WTC11 (cell line): ENCODE data around the gene FAM171A1. TPM values are rescaled to one million over a fixed set of nuclear protein-coding genes. Genes with fewer than 3 reads are reported as not detected.

Source experiments
- ATAC-seq: fragments of 200-7000 bp; cut with Tn5 transposase; 2 replicates; pipeline ENCODE4 v1.10.0; 2021; ENCODE audit warnings: mild to moderate bottlenecking, moderate library complexity
- CTCF ChIA-PET: fragments of 300-600 bp; sonication (Branson Sonifier 250); formaldehyde crosslinking; loops from one replicate; lab custom pipeline; 2021; ENCODE audit warnings: antibody characterized with exemption; lab: Charles Lee
- POLR2A ChIA-PET: fragments of 350-600 bp; sonication (Branson Sonifier 250); formaldehyde crosslinking; loops from one replicate; lab custom pipeline; 2021; ENCODE audit warnings: antibody characterized with exemption; lab: Charles Lee
- DNase-seq: peaks from one replicate; pipeline ENCODE4 v3.0.0; 2021; ENCODE audit warnings: low spot score
- H3K27ac Mint-ChIP-seq: 2 replicates; pipeline ENCODE4 v1.8.0; 2021; ENCODE audit warnings: mixed read lengths
- H3K27me3 Mint-ChIP-seq: 2 replicates; pipeline ENCODE4 v1.8.0; 2021; ENCODE audit warnings: low read depth, mild to moderate bottlenecking, moderate library complexity, mixed read lengths
- H3K36me3 Mint-ChIP-seq: 2 replicates; pipeline ENCODE4 v1.8.0; 2021; ENCODE audit warnings: mixed read lengths
- H3K4me1 Mint-ChIP-seq: 2 replicates; pipeline ENCODE4 v1.8.0; 2022; ENCODE audit warnings: mixed read lengths
- H3K4me3 Mint-ChIP-seq: 2 replicates; pipeline ENCODE4 v1.8.0; 2021; ENCODE audit warnings: mild to moderate bottlenecking, moderate library complexity, mixed read lengths
- H3K9me3 Mint-ChIP-seq: 2 replicates; pipeline ENCODE4 v1.8.0; 2021; ENCODE audit warnings: mixed read lengths
- ATF1 ChIP-seq: sonication (generic); formaldehyde crosslinking; IDR thresholded peaks from 2 replicates; pipeline ENCODE4 v1.8.1; 2023; ENCODE audit warnings: mild to moderate bottlenecking, moderate library complexity, missing genetic modification reagents
- ATF3 ChIP-seq: sonication (generic); formaldehyde crosslinking; conservative IDR thresholded peaks from 2 replicates; pipeline ENCODE4 v1.8.1; 2022; ENCODE audit warnings: mild to moderate bottlenecking, missing genetic modification reagents
- ATF6 ChIP-seq: sonication (generic); formaldehyde crosslinking; IDR thresholded peaks from 2 replicates; pipeline ENCODE4 v1.8.1; 2023; ENCODE audit warnings: mild to moderate bottlenecking, missing genetic modification reagents
- CBFB ChIP-seq: sonication (generic); formaldehyde crosslinking; IDR thresholded peaks from 2 replicates; pipeline ENCODE4 v1.8.1; 2022; ENCODE audit warnings: mild to moderate bottlenecking, low read depth, missing genetic modification reagents
- E2F5 ChIP-seq: sonication (generic); formaldehyde crosslinking; IDR thresholded peaks from 2 replicates; pipeline ENCODE4 v1.8.1; 2022; ENCODE audit warnings: mild to moderate bottlenecking, moderate library complexity, missing genetic modification reagents
- HMGA2 ChIP-seq: fragments of 250-450 bp; sonication (Bioruptor Pico); IDR thresholded peaks from 2 replicates; pipeline ENCODE4 v1.4.0; 2021; ENCODE audit warnings: mild to moderate bottlenecking, moderate library complexity
- IRF2 ChIP-seq: sonication (generic); formaldehyde crosslinking; IDR thresholded peaks from 2 replicates; pipeline ENCODE4 v1.8.0; 2022; ENCODE audit warnings: low read depth, missing genetic modification reagents, borderline replicate concordance
- JAZF1 ChIP-seq: fragments of 250-450 bp; sonication (Bioruptor Pico); IDR thresholded peaks from 2 replicates; pipeline ENCODE4 v1.9.0; 2021; ENCODE audit warnings: moderate library complexity, mild to moderate bottlenecking, inconsistent platforms
- JUN ChIP-seq: sonication (generic); formaldehyde crosslinking; IDR thresholded peaks from 2 replicates; pipeline ENCODE4 v1.8.0; 2023; ENCODE audit warnings: mild to moderate bottlenecking, missing genetic modification reagents
- NFE2L1 ChIP-seq: sonication (generic); formaldehyde crosslinking; IDR thresholded peaks from 2 replicates; pipeline ENCODE4 v1.8.1; 2023; ENCODE audit warnings: missing genetic modification reagents
- NR2C2 ChIP-seq: sonication (generic); formaldehyde crosslinking; IDR thresholded peaks from 2 replicates; pipeline ENCODE4 v1.8.0; 2022; ENCODE audit warnings: mild to moderate bottlenecking, missing genetic modification reagents
- RELA ChIP-seq: sonication (generic); formaldehyde crosslinking; IDR thresholded peaks from 2 replicates; pipeline ENCODE4 v1.8.1; 2022; ENCODE audit warnings: missing genetic modification reagents, mild to moderate bottlenecking, borderline replicate concordance
- TEAD4 ChIP-seq: sonication (generic); formaldehyde crosslinking; IDR thresholded peaks from 2 replicates; pipeline ENCODE4 v1.8.0; 2022; ENCODE audit warnings: mild to moderate bottlenecking, missing genetic modification reagents
- ZNF121 ChIP-seq: sonication (generic); formaldehyde crosslinking; IDR thresholded peaks from 2 replicates; pipeline ENCODE4 v1.8.0; 2023; ENCODE audit warnings: missing genetic modification reagents
- ZNF138 ChIP-seq: sonication (generic); formaldehyde crosslinking; conservative IDR thresholded peaks from 2 replicates; pipeline ENCODE4 v1.8.1; 2022; ENCODE audit warnings: mild to moderate bottlenecking, moderate library complexity, missing genetic modification reagents
- ZNF512 ChIP-seq: sonication (generic); formaldehyde crosslinking; IDR thresholded peaks from 2 replicates; pipeline ENCODE4 v1.8.1; 2022; ENCODE audit warnings: missing genetic modification reagents, borderline replicate concordance
- ZNF532 ChIP-seq: fragments of 250-450 bp; sonication (Bioruptor Pico); IDR thresholded peaks from 2 replicates; pipeline ENCODE4 v1.9.0; 2021; ENCODE audit warnings: mild to moderate bottlenecking, borderline replicate concordance
- total RNA-seq: library from RNA; stranded (reverse); gene quantifications from 3 replicates; pipeline ENCODE4 v1.2.3, GENCODE V29; 2021
- TF ChIP-seq, protein P1 (sequence below): sonication (generic); formaldehyde crosslinking; IDR thresholded peaks from 2 replicates; pipeline ENCODE4 v1.8.0; 2022; ENCODE audit warnings: missing genetic modification reagents
- TF ChIP-seq, protein P2 (sequence below): sonication (generic); formaldehyde crosslinking; IDR thresholded peaks from 2 replicates; pipeline ENCODE4 v1.8.1; 2022; ENCODE audit warnings: low read depth, missing genetic modification reagents, borderline replicate concordance

FAM171A1 gene
- total RNA-seq, 1 experiment from 2014 or later, result 33.9 TPM

DNA sequence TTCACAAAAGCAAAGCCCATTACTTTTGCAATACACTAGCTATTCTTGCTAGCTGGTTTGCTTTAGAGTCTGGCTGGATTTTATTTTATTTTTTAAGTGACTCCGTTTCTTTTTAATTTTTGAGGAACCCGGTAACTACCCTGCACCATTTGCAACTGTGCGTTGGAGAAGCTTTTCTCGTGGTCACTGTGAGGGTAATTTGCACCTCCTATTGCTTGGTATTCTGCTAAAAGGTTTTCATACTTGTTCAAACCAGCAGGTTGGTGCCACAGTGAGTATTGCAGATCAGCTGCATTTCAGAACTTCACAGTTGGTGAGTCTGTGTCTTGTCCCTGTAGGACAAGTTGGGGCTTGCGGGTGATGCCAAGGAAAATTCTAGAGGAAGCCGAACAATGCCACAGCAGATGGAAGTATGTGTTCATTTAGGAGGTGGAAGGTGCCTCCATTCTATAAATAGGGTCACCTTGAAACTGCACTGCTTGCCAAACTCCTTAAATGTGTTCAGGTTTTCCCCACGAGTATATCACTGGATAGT lies 198.7 kb downstream of the FAM171A1 start (continued):
- no peak for TF ChIP-seq ZNF532 (CRISPR knock-in tag)
- no peak for TF ChIP-seq NFE2L1 (CRISPR knock-in tag)
- TF ChIP-seq, protein P1, sequence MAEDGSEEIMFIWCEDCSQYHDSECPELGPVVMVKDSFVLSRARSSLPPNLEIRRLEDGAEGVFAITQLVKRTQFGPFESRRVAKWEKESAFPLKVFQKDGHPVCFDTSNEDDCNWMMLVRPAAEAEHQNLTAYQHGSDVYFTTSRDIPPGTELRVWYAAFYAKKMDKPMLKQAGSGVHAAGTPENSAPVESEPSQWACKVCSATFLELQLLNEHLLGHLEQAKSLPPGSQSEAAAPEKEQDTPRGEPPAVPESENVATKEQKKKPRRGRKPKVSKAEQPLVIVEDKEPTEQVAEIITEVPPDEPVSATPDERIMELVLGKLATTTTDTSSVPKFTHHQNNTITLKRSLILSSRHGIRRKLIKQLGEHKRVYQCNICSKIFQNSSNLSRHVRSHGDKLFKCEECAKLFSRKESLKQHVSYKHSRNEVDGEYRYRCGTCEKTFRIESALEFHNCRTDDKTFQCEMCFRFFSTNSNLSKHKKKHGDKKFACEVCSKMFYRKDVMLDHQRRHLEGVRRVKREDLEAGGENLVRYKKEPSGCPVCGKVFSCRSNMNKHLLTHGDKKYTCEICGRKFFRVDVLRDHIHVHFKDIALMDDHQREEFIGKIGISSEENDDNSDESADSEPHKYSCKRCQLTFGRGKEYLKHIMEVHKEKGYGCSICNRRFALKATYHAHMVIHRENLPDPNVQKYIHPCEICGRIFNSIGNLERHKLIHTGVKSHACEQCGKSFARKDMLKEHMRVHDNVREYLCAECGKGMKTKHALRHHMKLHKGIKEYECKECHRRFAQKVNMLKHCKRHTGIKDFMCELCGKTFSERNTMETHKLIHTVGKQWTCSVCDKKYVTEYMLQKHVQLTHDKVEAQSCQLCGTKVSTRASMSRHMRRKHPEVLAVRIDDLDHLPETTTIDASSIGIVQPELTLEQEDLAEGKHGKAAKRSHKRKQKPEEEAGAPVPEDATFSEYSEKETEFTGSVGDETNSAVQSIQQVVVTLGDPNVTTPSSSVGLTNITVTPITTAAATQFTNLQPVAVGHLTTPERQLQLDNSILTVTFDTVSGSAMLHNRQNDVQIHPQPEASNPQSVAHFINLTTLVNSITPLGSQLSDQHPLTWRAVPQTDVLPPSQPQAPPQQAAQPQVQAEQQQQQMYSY (CRISPR knock-in tag), result no peak
- TF ChIP-seq HMGA2 (CRISPR knock-in tag), result no peak
- no peak for TF ChIP-seq TEAD4

GRCh38 chr10:15169555-15170401 lies 201.3 kb downstream of the FAM171A1 start:
- ChIA-PET CTCF (interaction anchor here (0.6 to 2.1 kb wide), 4 partner anchors 64 to 1299 kb away, joined by 3 to 8 read pairs (median 5); partner anchors contain the start of gene FAM171A1), POLR2A (interaction anchor here (1.4 kb wide), 1 partner anchor 332 kb away, joined by 4 read pairs; the partner anchor contains the start of genes CDNF, HSPA14 and MSANTD7)
- Mint-ChIP-seq H3K36me3 (no peaks in the 10 kb centered on the region), H3K27me3 (peaks cover 9% of the 10 kb centered on the region), H3K4me3 (peak overlapping the region; percentile 50; the same call in 1 of the 2 replicates), H3K27ac (no peak overlapping the region), H3K9me3 (no peaks in the 10 kb centered on the region), H3K4me1 (peaks cover 25% of the 10 kb centered on the region)
- no peak for ATAC-seq
- DNase-seq, result no peak
- no peak for TF ChIP-seq E2F5 (CRISPR knock-in tag)
- TF ChIP-seq ATF3 (CRISPR knock-in tag), result no peak
- no peak for TF ChIP-seq JAZF1 (CRISPR knock-in tag)
- TF ChIP-seq ATF1, result no peak
- no peak for TF ChIP-seq ATF6 (CRISPR knock-in tag)
- no peak for TF ChIP-seq RELA
- TF ChIP-seq JUN, result no peak
- no peak for TF ChIP-seq ZNF138 (CRISPR knock-in tag)
- TF ChIP-seq IRF2 (CRISPR knock-in tag), result no peak
- TF ChIP-seq ZNF121 (CRISPR knock-in tag), result no peak
- TF ChIP-seq, protein P2, sequence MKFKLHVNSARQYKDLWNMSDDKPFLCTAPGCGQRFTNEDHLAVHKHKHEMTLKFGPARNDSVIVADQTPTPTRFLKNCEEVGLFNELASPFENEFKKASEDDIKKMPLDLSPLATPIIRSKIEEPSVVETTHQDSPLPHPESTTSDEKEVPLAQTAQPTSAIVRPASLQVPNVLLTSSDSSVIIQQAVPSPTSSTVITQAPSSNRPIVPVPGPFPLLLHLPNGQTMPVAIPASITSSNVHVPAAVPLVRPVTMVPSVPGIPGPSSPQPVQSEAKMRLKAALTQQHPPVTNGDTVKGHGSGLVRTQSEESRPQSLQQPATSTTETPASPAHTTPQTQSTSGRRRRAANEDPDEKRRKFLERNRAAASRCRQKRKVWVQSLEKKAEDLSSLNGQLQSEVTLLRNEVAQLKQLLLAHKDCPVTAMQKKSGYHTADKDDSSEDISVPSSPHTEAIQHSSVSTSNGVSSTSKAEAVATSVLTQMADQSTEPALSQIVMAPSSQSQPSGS (CRISPR knock-in tag), result no peak
- TF ChIP-seq CBFB (CRISPR knock-in tag), result no peak
- TF ChIP-seq NR2C2 (CRISPR knock-in tag), result no peak
- TF ChIP-seq ZNF512, result no peak
